Stimulated activated CD8-positive, alpha-beta memory T cell treated with anti-CD3 and anti-CD28 coated beads, Interleukin-15, amount 100 ng/mL, for 1 hour (primary cell): ENCODE data around the gene TBX2.

ENCODE experiments used
- DNase-seq: peaks from one replicate; pipeline ENCODE4 v3.0.0-alpha.2; 2020; ENCODE audit warnings: low read depth

Gene TBX2

GRCh38 chr17:61453566-61454380, 54.1 kb downstream of the TBX2 start:
- DNase-seq, result no peak

DNA sequence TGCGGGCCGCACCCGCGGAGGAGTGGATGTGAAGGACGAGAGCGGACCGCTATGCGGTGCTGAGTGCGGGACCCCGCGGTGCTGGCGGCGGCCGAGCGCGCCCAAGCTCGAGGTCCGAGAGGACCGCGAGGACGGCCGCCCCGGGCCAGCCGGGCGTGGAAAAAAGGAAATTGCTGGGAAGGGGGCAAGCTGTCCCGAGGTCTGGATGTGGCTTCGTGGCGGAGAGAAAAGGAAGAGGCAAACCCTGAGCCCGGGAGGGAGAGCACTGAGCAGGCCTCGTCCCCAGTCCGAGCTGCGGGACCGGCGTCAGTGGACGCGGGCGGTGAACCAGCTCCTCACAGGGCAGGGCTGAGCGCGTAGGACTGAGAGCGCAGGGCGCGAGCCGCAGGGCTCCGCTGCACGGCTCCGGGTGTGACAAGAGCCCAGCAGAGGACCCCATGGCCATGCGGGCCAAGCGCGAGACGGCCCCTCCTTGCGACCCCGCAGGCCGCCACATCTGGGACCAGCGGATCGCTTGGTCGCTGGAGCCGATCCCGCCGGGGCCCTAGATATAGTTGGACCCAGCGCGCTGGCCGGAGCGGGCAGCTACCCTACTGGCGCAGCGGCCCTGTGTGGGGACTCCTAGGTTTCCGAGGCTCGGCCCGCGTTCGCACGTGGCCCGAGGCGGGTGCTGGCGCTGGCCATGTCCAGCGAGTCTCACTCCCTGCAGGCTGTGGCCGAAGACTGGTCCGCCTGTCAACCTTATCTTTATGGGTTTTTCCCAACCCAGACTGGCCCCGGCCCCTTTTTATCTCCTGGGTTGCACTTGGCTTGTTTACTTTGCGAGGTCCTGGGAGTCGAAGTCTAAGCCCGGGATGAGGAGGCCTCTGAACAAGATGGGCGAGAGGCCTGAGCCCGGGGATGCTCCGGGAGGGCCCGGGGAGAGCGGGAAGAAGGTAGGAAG, 55.0 kb downstream of the TBX2 start:
- no peak for DNase-seq

GRCh38 chr17:61455324-61456060, 55.8 kb downstream of the TBX2 start:
- no peak for DNase-seq

DNA sequence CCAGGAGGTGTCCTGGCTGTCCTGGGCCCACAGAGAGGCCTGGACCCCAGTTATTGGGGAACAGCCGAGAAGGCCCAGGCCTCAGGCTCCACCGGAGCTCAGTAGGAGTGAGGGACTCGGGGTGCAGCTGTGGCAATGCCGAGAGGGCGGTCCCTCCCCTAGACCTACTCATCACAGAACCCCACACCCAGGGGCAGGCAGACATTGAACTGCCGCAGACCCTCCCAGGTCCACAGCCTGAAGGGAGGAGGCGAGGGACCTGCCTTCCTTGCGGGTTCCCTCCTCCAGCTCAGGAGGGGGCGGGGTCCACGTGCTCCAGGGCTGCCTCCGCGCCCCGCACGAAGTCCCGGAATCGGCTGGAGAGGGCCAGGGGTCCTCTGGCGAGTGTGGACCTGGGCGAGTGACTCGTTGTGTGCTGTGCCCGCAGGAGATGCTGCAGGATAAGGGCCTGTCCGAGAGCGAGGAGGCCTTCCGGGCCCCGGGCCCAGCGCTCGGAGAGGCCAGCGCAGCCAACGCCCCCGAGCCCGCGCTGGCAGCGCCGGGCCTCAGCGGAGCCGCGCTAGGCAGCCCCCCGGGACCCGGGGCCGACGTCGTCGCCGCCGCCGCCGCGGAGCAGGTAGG, 56.5 kb downstream of the TBX2 start:
- DNase-seq, result no peak

DNA sequence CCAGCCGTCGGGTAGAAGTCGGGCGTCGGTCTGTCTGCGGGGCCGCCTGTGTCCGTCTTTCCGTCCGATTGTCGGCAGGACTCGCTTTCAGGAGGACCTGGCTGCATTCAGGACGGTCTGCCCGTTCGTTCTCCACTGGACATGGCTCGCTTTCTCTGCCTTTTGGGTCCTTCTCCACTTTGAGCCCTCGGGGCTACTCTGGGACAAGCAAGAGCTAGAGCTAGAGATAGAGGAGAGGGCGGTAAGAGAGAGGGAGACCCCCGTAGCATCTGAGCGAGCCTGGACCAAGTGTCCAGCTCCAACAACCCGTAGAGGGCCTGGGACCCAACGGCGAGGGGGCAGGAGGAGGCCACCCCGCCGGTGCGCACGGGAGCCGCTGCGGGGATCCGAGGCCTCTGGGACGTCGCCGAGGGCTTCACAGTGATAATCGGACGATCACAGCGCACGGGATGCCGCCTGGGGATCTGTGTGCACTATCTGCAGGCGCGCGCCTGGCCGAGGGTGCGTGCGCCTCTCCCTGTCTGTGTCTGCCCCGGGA, 57.1 kb downstream of the TBX2 start:
- no peak for DNase-seq

GRCh38 chr17:61457226-61457983, 57.8 kb downstream of the TBX2 start:
- no peak for DNase-seq

DNA sequence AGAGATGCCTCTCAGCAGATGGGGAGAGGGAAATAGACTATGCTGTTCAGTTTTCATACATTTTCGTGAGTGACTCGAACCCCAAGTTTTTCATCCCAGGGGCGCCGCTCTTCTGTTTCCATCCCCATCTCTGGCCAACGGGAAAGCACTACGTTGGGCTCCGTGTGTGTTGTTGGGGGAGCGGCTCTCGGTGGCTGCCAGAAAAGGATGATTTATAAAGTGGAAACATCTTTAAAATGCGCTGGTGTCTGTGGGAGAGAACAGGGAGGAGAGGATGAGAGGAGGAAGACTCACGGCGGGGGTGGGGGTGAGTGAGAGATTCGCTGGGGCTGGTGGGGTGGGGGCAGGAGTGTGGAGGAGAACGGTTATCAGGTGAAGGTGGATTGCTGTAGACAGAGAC, 58.4 kb downstream of the TBX2 start:
- no peak for DNase-seq

GRCh38 chr17:61458421-61459141, 58.9 kb downstream of the TBX2 start:
- no peak for DNase-seq
